HepG2 (cell line): Measurements from ENCODE around the gene TNS4. TPM values are rescaled to one million over a fixed set of nuclear protein-coding genes. Genes with fewer than 3 reads are reported as not detected.
A peak's percentile ranks its signal among the peaks of the same experiment; 100 is the strongest.

Source experiments
- CBFB ChIP-seq: sonication (generic); formaldehyde crosslinking; IDR thresholded peaks from 2 replicates; pipeline ENCODE4 v1.4.0; 2020; ENCODE audit warnings: missing genetic modification reagents
- CBX2 ChIP-seq, 2 experiments: fragments of 200-600 bp in 1 of 2; sonication (generic); formaldehyde crosslinking in 1 of 2; IDR thresholded peaks; 2 replicates each; pipeline versions ENCODE4 v1.7.0 to v1.8.1; 2018 to 2022; ENCODE audit warnings: low read depth in 2 of 2, low read length in 1 of 2, mild to moderate bottlenecking in 1 of 2, missing genetic modification reagents in 1 of 2
- CBX5 ChIP-seq: sonication (generic); formaldehyde crosslinking; IDR thresholded peaks from 2 replicates; pipeline ENCODE4 v1.4.0; 2020; ENCODE audit warnings: missing genetic modification reagents, borderline replicate concordance
- EZH2 ChIP-seq: conservative IDR thresholded peaks from 2 replicates; pipeline ENCODE4 v1.6.1; 2012; ENCODE audit warnings: mild to moderate bottlenecking, low read depth, low read length, moderate library complexity
- HNRNPLL ChIP-seq: fragments of 200-400 bp; formaldehyde crosslinking; IDR thresholded peaks from 2 replicates; pipeline ENCODE4 v1.6.1; 2017; ENCODE audit warnings: mild to moderate bottlenecking, low read depth, low read length; ENCODE audit not compliant: poor library complexity, severe bottlenecking
- HOXA9 ChIP-seq: sonication (generic); formaldehyde crosslinking; IDR thresholded peaks from 2 replicates; pipeline ENCODE4 v1.8.1; 2022; ENCODE audit warnings: missing genetic modification reagents, mild to moderate bottlenecking, moderate library complexity, borderline replicate concordance
- KDM3A ChIP-seq: IDR thresholded peaks from 2 replicates; pipeline ENCODE4 v1.6.1; 2018; ENCODE audit warnings: low read depth, missing compliant biosample characterization
- KLF9 ChIP-seq: IDR thresholded peaks from 2 replicates; pipeline ENCODE4 v1.6.1; 2016; ENCODE audit warnings: low read depth
- MXD1 ChIP-seq: sonication (generic); formaldehyde crosslinking; IDR thresholded peaks from 2 replicates; pipeline ENCODE4 v1.4.0; 2020; ENCODE audit warnings: mild to moderate bottlenecking, missing genetic modification reagents
- MYC ChIP-seq: sonication (generic); formaldehyde crosslinking; IDR thresholded peaks from 2 replicates; pipeline ENCODE4 v1.9.0; 2021; ENCODE audit warnings: missing genetic modification reagents, borderline replicate concordance
- NCOA2 ChIP-seq: sonication (generic); formaldehyde crosslinking; IDR thresholded peaks from 2 replicates; pipeline ENCODE4 v1.8.0; 2022; ENCODE audit warnings: inconsistent platforms
- RFX3 ChIP-seq: IDR thresholded peaks from 2 replicates; pipeline ENCODE4 v1.6.1; 2016; ENCODE audit warnings: missing biosample characterization, missing genetic modification reagents
- SALL1 ChIP-seq: sonication (generic); formaldehyde crosslinking; IDR thresholded peaks from 2 replicates; pipeline ENCODE4 v1.8.0; 2022; ENCODE audit warnings: mild to moderate bottlenecking, missing genetic modification reagents
- SIX1 ChIP-seq: sonication (generic); formaldehyde crosslinking; IDR thresholded peaks from 2 replicates; pipeline ENCODE4 v1.4.0; 2020; ENCODE audit warnings: missing genetic modification reagents, borderline replicate concordance
- SP5 ChIP-seq: IDR thresholded peaks from 2 replicates; pipeline ENCODE4 v1.6.1; 2016; ENCODE audit warnings: low read depth, borderline replicate concordance
- STAT5B ChIP-seq: sonication (generic); formaldehyde crosslinking; IDR thresholded peaks from 2 replicates; pipeline ENCODE4 v1.4.0; 2020; ENCODE audit warnings: missing genetic modification reagents
- U2AF2 ChIP-seq: fragments of 200-400 bp; formaldehyde crosslinking; IDR thresholded peaks from 2 replicates; pipeline ENCODE4 v1.6.1; 2017; ENCODE audit warnings: low read depth, mild to moderate bottlenecking, low read length
- ZBTB20 ChIP-seq: sonication (generic); formaldehyde crosslinking; IDR thresholded peaks from 2 replicates; pipeline ENCODE4 v1.8.1; 2023; ENCODE audit warnings: missing genetic modification reagents, low read depth, mild to moderate bottlenecking, borderline replicate concordance
- ZBTB4 ChIP-seq: sonication (generic); formaldehyde crosslinking; IDR thresholded peaks from 2 replicates; pipeline ENCODE4 v1.4.0; 2020; ENCODE audit warnings: missing genetic modification reagents, mild to moderate bottlenecking, borderline replicate concordance
- ZMYM2 ChIP-seq: sonication (generic); formaldehyde crosslinking; IDR thresholded peaks from 2 replicates; pipeline ENCODE4 v1.8.0; 2022; ENCODE audit warnings: mild to moderate bottlenecking, missing genetic modification reagents
- ZNF235 ChIP-seq: sonication (generic); formaldehyde crosslinking; IDR thresholded peaks from 2 replicates; pipeline ENCODE4 v1.8.1; 2023; ENCODE audit warnings: mild to moderate bottlenecking, missing genetic modification reagents, borderline replicate concordance
- ZNF441 ChIP-seq: sonication (generic); formaldehyde crosslinking; IDR thresholded peaks from 2 replicates; pipeline ENCODE4 v1.7.0; 2021; ENCODE audit warnings: missing genetic modification reagents, borderline replicate concordance
- ZNF496 ChIP-seq: sonication (generic); formaldehyde crosslinking; IDR thresholded peaks from 2 replicates; pipeline ENCODE4 v1.8.1; 2023; ENCODE audit warnings: mild to moderate bottlenecking, moderate library complexity, missing genetic modification reagents; ENCODE audit not compliant: insufficient replicate concordance
- ZNF543 ChIP-seq: sonication (generic); formaldehyde crosslinking; IDR thresholded peaks from 2 replicates; pipeline ENCODE4 v1.4.0; 2020; ENCODE audit warnings: mild to moderate bottlenecking, missing genetic modification reagents
- ZNF83 ChIP-seq: sonication (generic); formaldehyde crosslinking; IDR thresholded peaks from 2 replicates; pipeline ENCODE4 v1.4.0; 2020; ENCODE audit warnings: missing genetic modification reagents, mild to moderate bottlenecking, borderline replicate concordance
- ZSCAN31 ChIP-seq: sonication (generic); formaldehyde crosslinking; IDR thresholded peaks from 2 replicates; pipeline ENCODE4 v1.5.0; 2020; ENCODE audit warnings: low read depth, mild to moderate bottlenecking, missing genetic modification reagents
- polyA plus RNA-seq, 8 experiments: library from polyadenylated mRNA; depleted of rRNA in 3 of 8; stranded (reverse) in 7 of 8; unstranded in 1 of 8; fragments of >200 nt; fragmentation: Illumina TruSeq in 4 of 8; extraction: Trizol in 4 of 8; gene quantifications; 2 replicates each; pipeline versions ENCODE4 v1.2.1 to v1.2.3, GENCODE V29; 2011 to 2016; ENCODE audit warnings: low read depth in 4 of 8, missing spikeins in 1 of 8, mixed read lengths in 1 of 8; ENCODE audit not compliant: insufficient read depth in 1 of 8
- total RNA-seq, 5 experiments: library from RNA; depleted of rRNA; stranded (reverse); fragments of >200 nt; fragmentation: Illumina TruSeq; extraction: Trizol; gene quantifications; 2 replicates each; pipeline ENCODE4 v1.2.3, GENCODE V29; 2016; ENCODE audit warnings: low read depth in 1 of 5

Gene TNS4
- total and polyA plus RNA-seq, 2 of the 13 experiments (the other 11 are each of a cell fraction or from before 2014, with no cell fraction given), result 0.58 to 2.1 TPM

- TF ChIP-seq CBFB (CRISPR knock-in tag) (peak; percentile 67; the same call in 1 of the 2 replicates), ZNF543 (CRISPR knock-in tag) (no peak), EZH2 (no peak), ZNF83 (CRISPR knock-in tag) (no peak), ZSCAN31 (no peak), KLF9 (CRISPR knock-in tag) (no peak), ZMYM2 (no peak), SP5 (CRISPR knock-in tag) (peak; percentile 96), MYC (no peak), HOXA9 (CRISPR knock-in tag) (no peak), CBX5 (CRISPR knock-in tag) (no peak), ZNF235 (CRISPR knock-in tag) (no peak), HNRNPLL (no peak), SIX1 (CRISPR knock-in tag) (no peak), NCOA2 (CRISPR knock-in tag) (peak; percentile 88), STAT5B (CRISPR knock-in tag) (no peak), ZNF496 (CRISPR knock-in tag) (no peak), ZNF441 (CRISPR knock-in tag) (no peak), CBX2 (IDR thresholded peaks at IDR 0.05; ENCODE audit: low read depth, low read length) (no peak), CBX2 (CRISPR knock-in tag; IDR thresholded peaks at IDR 0.05; ENCODE audit: low read depth) (no peak), ZBTB4 (CRISPR knock-in tag) (no peak), RFX3 (CRISPR knock-in tag) (no peak), ZBTB20 (CRISPR knock-in tag) (no peak), KDM3A (CRISPR knock-in tag) (no peak), SALL1 (no peak), MXD1 (CRISPR knock-in tag) (no peak), U2AF2 (no peak)
Measured at GRCh38 chr17:40516581-40517285, 15.3 kb upstream of the TNS4 start (continued).
